GM12875 (cell line): ENCODE data around the gene ITIH4.

ENCODE experiments used
- H3K4me3 ChIP-seq: one replicate; pipeline ENCODE4 v1.5.1; 2011; ENCODE audit warnings: low read depth, low read length, control low read depth
- TF ChIP-seq, protein P1 (sequence below): IDR thresholded peaks from 2 replicates; pipeline ENCODE4 v1.5.1; 2011; ENCODE audit warnings: low read depth, mild to moderate bottlenecking, control low read depth, inconsistent platforms, low read length, moderate library complexity, borderline replicate concordance; ENCODE audit not compliant: insufficient read depth

ITIH4 gene

DNA sequence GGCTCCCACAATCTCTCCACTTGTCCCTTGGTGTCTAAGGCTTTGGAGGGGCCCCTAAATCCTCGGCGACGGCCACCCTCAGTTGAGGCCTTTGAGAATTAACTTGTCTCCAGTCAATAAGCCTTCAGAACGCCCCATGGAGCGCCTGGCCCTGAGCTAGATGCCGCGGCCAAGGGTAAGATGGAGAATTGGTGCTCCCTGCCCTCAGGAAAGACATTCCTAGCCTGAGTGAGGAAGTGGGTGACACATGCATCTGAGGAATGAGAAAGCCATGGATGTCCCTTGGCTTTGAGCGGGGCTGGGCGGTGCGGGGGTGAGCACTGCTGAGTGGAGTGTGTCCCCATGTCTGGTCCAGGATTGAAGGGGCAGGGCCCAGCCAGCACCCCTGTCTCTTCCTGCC lies 13.3 kb downstream of the ITIH4 start:
- TF ChIP-seq, protein P1, sequence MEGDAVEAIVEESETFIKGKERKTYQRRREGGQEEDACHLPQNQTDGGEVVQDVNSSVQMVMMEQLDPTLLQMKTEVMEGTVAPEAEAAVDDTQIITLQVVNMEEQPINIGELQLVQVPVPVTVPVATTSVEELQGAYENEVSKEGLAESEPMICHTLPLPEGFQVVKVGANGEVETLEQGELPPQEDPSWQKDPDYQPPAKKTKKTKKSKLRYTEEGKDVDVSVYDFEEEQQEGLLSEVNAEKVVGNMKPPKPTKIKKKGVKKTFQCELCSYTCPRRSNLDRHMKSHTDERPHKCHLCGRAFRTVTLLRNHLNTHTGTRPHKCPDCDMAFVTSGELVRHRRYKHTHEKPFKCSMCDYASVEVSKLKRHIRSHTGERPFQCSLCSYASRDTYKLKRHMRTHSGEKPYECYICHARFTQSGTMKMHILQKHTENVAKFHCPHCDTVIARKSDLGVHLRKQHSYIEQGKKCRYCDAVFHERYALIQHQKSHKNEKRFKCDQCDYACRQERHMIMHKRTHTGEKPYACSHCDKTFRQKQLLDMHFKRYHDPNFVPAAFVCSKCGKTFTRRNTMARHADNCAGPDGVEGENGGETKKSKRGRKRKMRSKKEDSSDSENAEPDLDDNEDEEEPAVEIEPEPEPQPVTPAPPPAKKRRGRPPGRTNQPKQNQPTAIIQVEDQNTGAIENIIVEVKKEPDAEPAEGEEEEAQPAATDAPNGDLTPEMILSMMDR = no peak
- H3K4me3 ChIP-seq = no peak overlapping the region

DNA sequence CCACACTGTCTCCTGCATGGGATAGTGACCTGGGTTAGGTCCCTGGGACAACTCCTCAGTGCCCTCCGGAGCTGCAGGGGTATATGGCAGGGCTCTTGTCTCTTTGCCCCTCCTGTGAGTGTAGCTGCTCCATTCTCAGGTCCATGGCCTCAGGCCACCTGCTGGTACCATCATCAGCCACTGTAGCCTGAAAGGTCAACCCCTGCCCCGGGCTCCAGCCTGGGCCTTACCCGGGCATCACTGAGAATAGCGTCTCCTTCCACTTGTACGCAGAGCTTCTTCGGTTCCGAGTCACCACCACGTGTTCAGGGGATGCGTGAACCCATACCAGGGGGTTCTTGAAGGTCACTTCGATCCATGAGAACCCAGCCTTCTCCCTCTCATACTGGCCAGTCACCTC lies 13.8 kb downstream of the ITIH4 start:
- H3K4me3 ChIP-seq = no peak overlapping the region
- TF ChIP-seq, protein P1 = no peak

DNA sequence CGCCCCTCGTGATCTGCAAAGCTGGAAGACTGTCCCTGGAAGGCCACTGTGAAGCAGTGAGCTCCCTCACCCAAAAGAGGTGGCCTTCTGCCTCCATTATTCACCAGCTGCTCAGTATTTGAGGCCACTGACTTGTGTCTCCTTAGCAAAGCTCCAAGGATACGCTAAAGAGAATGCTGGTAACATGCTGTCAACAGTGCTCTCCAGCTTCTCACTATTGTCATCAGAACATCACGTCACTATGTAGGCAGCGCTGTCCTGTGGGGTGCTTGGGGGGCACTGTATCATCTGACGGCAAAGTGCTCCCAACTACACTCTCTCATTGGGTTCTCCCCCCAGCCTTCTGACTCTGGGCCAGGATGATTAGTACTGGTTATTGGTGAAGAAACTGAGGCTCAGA lies 14.3 kb downstream of the ITIH4 start:
- no peak overlapping the region for H3K4me3 ChIP-seq
- TF ChIP-seq, protein P1 = no peak

DNA sequence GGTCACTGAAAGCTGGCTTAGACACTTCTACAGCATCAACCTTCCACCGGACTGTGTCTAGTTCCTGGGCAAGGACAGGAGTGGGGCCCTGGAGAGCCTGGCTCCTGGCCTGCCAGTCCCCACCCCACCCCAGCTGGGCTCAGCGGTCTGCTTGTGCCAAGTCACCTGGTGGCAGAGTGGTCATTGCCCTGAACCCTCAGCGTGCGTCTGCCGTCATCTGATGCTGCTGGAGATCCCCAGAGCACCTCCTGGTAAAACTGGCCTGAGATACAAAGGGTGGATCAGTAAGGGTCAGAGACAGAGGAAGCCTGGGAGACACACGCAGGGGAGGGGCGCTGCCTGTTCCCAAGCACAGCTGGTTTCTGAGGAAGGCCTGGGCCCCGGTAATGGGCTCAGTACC lies 16.7 kb downstream of the ITIH4 start:
- H3K4me3 ChIP-seq = no peak overlapping the region
- TF ChIP-seq, protein P1 = no peak

DNA sequence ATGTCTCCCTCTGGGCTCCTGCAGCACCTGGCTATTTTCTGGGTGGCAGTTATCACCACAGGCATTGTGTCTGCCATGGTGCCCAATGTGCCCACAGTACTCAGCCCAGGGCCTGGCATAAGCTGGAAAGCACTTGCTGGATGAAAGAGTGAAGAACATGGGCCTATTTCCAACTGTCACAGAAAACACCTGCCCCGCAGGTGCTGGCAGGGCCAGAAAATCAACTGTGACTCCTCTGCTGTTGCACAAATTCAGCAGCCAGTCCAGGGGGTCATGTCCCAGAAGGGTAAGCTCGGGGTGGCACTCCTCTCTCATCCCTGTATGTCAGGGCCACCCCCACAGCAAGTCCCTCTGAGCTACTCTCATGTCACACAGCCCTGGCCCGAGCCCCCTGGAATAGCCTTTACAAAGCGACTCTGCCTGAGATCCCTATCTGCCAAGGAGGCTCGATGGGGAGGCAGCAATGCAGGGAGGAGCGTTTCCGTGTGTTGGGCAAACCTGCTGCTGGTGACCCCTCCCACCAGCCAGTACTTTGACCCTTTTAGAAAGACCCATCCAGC lies 18.9 kb downstream of the ITIH4 start:
- H3K4me3 ChIP-seq = no peak overlapping the region
- TF ChIP-seq, protein P1 = no peak

DNA sequence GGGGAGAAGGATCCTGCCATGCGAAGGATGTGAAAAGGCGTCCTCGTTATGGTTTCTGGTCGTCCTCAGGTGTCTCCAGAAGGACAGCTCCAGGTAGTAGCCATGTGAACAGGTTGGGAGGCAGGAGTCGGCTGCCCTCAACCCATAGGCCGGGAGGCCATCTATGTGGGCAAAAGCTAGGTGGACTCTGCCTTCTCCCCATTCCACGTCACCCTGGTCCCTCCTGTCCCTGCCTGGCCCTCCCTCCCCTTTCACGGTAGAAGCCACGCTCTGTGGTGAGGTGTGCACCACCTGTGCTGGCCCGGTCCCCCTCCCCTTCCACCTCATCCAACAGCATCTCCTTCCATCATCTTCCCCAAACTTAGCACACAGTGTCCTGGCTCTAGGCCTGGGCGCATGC lies 19.5 kb downstream of the ITIH4 start:
- TF ChIP-seq, protein P1 = no peak
- no peak overlapping the region for H3K4me3 ChIP-seq

DNA sequence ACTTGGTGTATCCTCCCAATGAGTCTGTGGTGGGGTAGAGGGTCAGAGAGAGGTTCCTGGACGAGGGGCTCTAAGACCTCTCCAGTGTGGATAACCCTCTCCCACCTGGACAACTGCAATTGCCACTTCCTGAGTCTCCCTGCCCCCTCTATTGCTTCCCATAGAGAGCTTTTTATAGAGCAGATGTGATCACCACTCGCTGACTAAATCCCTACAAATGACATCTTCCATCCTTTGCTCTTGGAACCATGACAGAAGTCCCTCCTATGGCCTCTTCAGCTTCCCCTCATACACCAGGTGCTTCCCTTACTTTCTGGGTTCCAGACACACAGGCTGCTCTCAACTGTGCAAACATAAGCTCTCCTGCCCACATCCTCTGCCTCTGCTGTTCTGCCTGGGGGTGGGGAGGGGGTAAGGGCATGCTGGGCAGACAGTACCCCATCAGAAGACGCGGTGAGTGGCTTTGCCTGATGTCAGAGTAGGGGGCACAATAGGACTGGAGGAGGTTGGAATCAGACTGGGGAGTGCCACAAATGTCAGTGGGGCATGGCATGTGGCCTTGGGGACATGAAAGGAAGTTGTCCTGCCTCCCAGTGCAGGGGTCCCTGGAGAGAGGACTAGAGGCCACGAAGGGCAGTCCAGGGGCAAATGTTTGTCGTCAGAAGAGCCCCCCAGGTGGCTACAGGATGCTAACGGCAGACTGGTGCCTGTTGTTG lies 20.7 kb downstream of the ITIH4 start:
- no peak overlapping the region for H3K4me3 ChIP-seq
- TF ChIP-seq, protein P1 = no peak
